PC-3 (cell line): ENCODE results near the gene TCOF1. TPM values are rescaled to one million over a fixed set of nuclear protein-coding genes. Genes with fewer than 3 reads are reported as not detected.

Experiments
- ATAC-seq: fragments of 200-7000 bp; cut with Tn5 transposase; 2 replicates; pipeline ENCODE4 v1.9.1; 2020; ENCODE audit warnings: mild to moderate bottlenecking, moderate library complexity
- BruUV-seq: library from RNA; stranded (reverse); fragments of 400-500 nt; replicated peaks from 2 replicates; lab custom pipeline; 2021; lab: Mats Ljungman, UMichigan
- CTCF ChIA-PET: fragments of 300-600 bp; sonication (Branson Sonifier 250); formaldehyde crosslinking; loops from one replicate; lab custom pipeline; 2022; ENCODE audit warnings: antibody characterized with exemption; lab: Charles Lee
- POLR2A ChIA-PET: fragments of 300-600 bp; sonication (Branson Sonifier 250); formaldehyde crosslinking; loops from one replicate; lab custom pipeline; 2022; ENCODE audit warnings: antibody characterized with exemption; ENCODE audit not compliant: unreplicated experiment; lab: Charles Lee
- DNase-seq: peaks from one replicate; pipeline ENCODE4 v3.0.0-alpha.2; 2015
- H2AFZ ChIP-seq: fragments of 300-600 bp; sonication (generic); 2 replicates; pipeline ENCODE4 v1.6.0; 2016; ENCODE audit warnings: antibody characterized with exemption, low read length
- H3F3A ChIP-seq: fragments of 300-600 bp; sonication (generic); one replicate; pipeline ENCODE4 v1.6.0; 2017; ENCODE audit warnings: antibody characterized with exemption, low read length, control low read depth, mild to moderate bottlenecking; ENCODE audit not compliant: unreplicated experiment
- H3K27ac ChIP-seq: fragments of 300-600 bp; sonication (generic); 2 replicates; pipeline ENCODE4 v1.5.1; 2016; ENCODE audit warnings: mild to moderate bottlenecking, low read length
- H3K27me3 ChIP-seq: fragments of 300-600 bp; sonication (generic); 2 replicates; pipeline ENCODE4 v1.6.1; 2016; ENCODE audit warnings: low read length, mixed read lengths
- H3K36me3 ChIP-seq: fragments of 300-600 bp; sonication (generic); 2 replicates; pipeline ENCODE4 v1.6.1; 2016; ENCODE audit warnings: low read depth, mixed run types, low read length, mixed read lengths
- H3K4me1 ChIP-seq: fragments of 300-600 bp; sonication (generic); 2 replicates; pipeline ENCODE4 v1.5.1; 2016; ENCODE audit warnings: low read length; ENCODE audit not compliant: insufficient read depth
- H3K4me2 ChIP-seq: fragments of 300-600 bp; sonication (generic); 2 replicates; pipeline ENCODE4 v1.6.0; 2016; ENCODE audit warnings: low read length
- H3K4me3 ChIP-seq: fragments of 300-600 bp; sonication (generic); 2 replicates; pipeline ENCODE4 v1.5.1; 2016; ENCODE audit warnings: mild to moderate bottlenecking, low read length, mixed read lengths
- H3K79me2 ChIP-seq: fragments of 300-600 bp; sonication (generic); 2 replicates; pipeline ENCODE4 v1.6.1; 2017; ENCODE audit warnings: low read length, mixed read lengths
- H3K9ac ChIP-seq: fragments of 300-600 bp; sonication (generic); 2 replicates; pipeline ENCODE4 v1.6.0; 2016; ENCODE audit warnings: mild to moderate bottlenecking, low read length
- H3K9me2 ChIP-seq: fragments of 300-600 bp; sonication (generic); replicated peaks from 2 replicates; pipeline ENCODE4 v1.6.1; 2016; ENCODE audit warnings: mixed run types, low read length, mixed read lengths
- H3K9me3 ChIP-seq: fragments of 300-600 bp; sonication (generic); 2 replicates; pipeline ENCODE4 v1.6.1; 2016; ENCODE audit warnings: low read length, mixed read lengths
- H4K20me1 ChIP-seq: fragments of 300-600 bp; sonication (generic); 2 replicates; pipeline ENCODE4 v1.6.1; 2016; ENCODE audit warnings: low read length, mixed read lengths
- CTCF ChIP-seq: fragments of 300-600 bp; sonication (generic); conservative IDR thresholded peaks from 2 replicates; pipeline ENCODE4 v1.5.1; 2017; ENCODE audit warnings: antibody characterized with exemption, low read depth, mild to moderate bottlenecking, low read length
- EZH2 ChIP-seq: fragments of 300-600 bp; sonication (generic); IDR thresholded peaks from one replicate; pipeline ENCODE4 v1.6.1; 2017; ENCODE audit warnings: antibody characterized with exemption, mild to moderate bottlenecking, low read length; ENCODE audit not compliant: unreplicated experiment
- EZH2phosphoT487 ChIP-seq: fragments of 300-600 bp; sonication (generic); IDR thresholded peaks from 2 replicates; pipeline ENCODE4 v1.6.1; 2018; ENCODE audit warnings: mild to moderate bottlenecking, antibody characterized with exemption, low read length, borderline replicate concordance
- intact Hi-C: fragments of 100-400 bp; cut with micrococcal nuclease; formaldehyde crosslinking; loops from 2 replicates; pipeline ENCODE4 v1.9.0; 2023
- total RNA-seq: library from RNA; depleted of rRNA; stranded (reverse); fragments of >200 nt; gene quantifications from 2 replicates; pipeline ENCODE4 v1.2.3, GENCODE V29; 2014

The TCOF1 gene
- total RNA-seq, 1 experiment from 2014 or later = 113 TPM

- Histone ChIP-seq H3K4me1 (no peaks in the 10 kb centered on the region), H3K4me2 (no peak overlapping the region), H3K9me2 (no peaks in the 10 kb centered on the region), H3K4me3 (no peak overlapping the region), H3K9me3 (no peaks in the 10 kb centered on the region), H3K27me3 (no peaks in the 10 kb centered on the region), H2AFZ (no peak overlapping the region), H3K9ac (no peak overlapping the region), H4K20me1 (no peaks in the 10 kb centered on the region), H3K36me3 (no peaks in the 10 kb centered on the region), H3K27ac (no peak overlapping the region), H3K79me2 (no peaks in the 10 kb centered on the region), H3F3A (no peaks in the 10 kb centered on the region)
- DNase-seq = no peak
- no TSS peak for BruUV-seq
- CTCF ChIA-PET = no interaction called here
- no peak for ATAC-seq
- TF ChIP-seq EZH2phosphoT487 (no peak), CTCF (no peak), EZH2 (no peak)
- intact Hi-C loops = no loop called here
- POLR2A ChIA-PET = no interaction called here
Measured at GRCh38 chr5:150309886-150310239, 47.6 kb upstream of the TCOF1 start.

- Histone ChIP-seq H3K9me2 (no peaks in the 10 kb centered on the region), H3K27ac (no peak overlapping the region), H3K4me2 (no peak overlapping the region), H3K36me3 (no peaks in the 10 kb centered on the region), H3K27me3 (no peaks in the 10 kb centered on the region), H3K4me3 (no peak overlapping the region), H4K20me1 (no peaks in the 10 kb centered on the region), H3K4me1 (no peaks in the 10 kb centered on the region), H3K9ac (no peak overlapping the region), H3K79me2 (no peaks in the 10 kb centered on the region), H2AFZ (no peak overlapping the region), H3K9me3 (no peaks in the 10 kb centered on the region), H3F3A (no peaks in the 10 kb centered on the region)
- intact Hi-C loops = no loop called here
- no peak for TF ChIP-seq CTCF
- no peak for TF ChIP-seq EZH2phosphoT487
- no peak for TF ChIP-seq EZH2
- CTCF ChIA-PET = no interaction called here
- ATAC-seq = no peak; the same call in 1 of the 2 replicates
- DNase-seq = no peak
- POLR2A ChIA-PET = no interaction called here
- no TSS peak for BruUV-seq
Measured at GRCh38 chr5:150310246-150310645, 47.3 kb upstream of the TCOF1 start.

- CTCF ChIA-PET = no interaction called here
- no peaks in the 10 kb centered on the region for H3K27me3 ChIP-seq
- BruUV-seq = no TSS peak
- TF ChIP-seq EZH2phosphoT487 (no peak), EZH2 (no peak), CTCF (no peak)
- no peak overlapping the region for H3K4me3 ChIP-seq
- intact Hi-C loops = no loop called here
- H3K4me2 ChIP-seq = no peak overlapping the region
- ATAC-seq (no peak), DNase-seq (no peak)
- H3K4me1 ChIP-seq = no peaks in the 10 kb centered on the region
- H3K9me3 ChIP-seq = no peaks in the 10 kb centered on the region
- H3K27ac ChIP-seq = no peak overlapping the region
- H3K9me2 ChIP-seq = no peaks in the 10 kb centered on the region
- no peaks in the 10 kb centered on the region for H3K79me2 ChIP-seq
- H2AFZ ChIP-seq = no peak overlapping the region
- no peaks in the 10 kb centered on the region for H3F3A ChIP-seq
- POLR2A ChIA-PET = no interaction called here
- no peaks in the 10 kb centered on the region for H4K20me1 ChIP-seq
- H3K9ac ChIP-seq = no peak overlapping the region
- H3K36me3 ChIP-seq = no peaks in the 10 kb centered on the region
Measured at GRCh38 chr5:150311015-150311692, 46.3 kb upstream of the TCOF1 start.
